Gastroesophageal sphincter (tissue), 3 donors: ENCODE measurements around the gene PSPH.

Source experiments
- POLR2A ChIP-seq, 2 donors: fragments of 450-650 bp; IDR thresholded peaks; one replicate each; pipeline ENCODE4 v1.6.1; 2017; ENCODE audit warnings: antibody characterized with exemption in 2 of 2, mild to moderate bottlenecking in 2 of 2, moderate library complexity in 1 of 2
- POLR2AphosphoS5 ChIP-seq: sonication (generic); formaldehyde crosslinking; IDR thresholded peaks from one replicate; pipeline ENCODE4 v1.6.1; 2017; ENCODE audit warnings: antibody characterized with exemption
- TF ChIP-seq, protein P1 (sequence below), 4 experiments: fragments of 200-600 bp in 2 of 4; fragments of 450-650 bp in 2 of 4; sonication (generic) in 1 of 4; IDR thresholded peaks; one replicate each; pipeline ENCODE4 v1.5.1; 2017 to 2019; ENCODE audit warnings: antibody characterized with exemption in 4 of 4, mild to moderate bottlenecking in 2 of 4, moderate library complexity in 2 of 4

- TF ChIP-seq, protein P1, sequence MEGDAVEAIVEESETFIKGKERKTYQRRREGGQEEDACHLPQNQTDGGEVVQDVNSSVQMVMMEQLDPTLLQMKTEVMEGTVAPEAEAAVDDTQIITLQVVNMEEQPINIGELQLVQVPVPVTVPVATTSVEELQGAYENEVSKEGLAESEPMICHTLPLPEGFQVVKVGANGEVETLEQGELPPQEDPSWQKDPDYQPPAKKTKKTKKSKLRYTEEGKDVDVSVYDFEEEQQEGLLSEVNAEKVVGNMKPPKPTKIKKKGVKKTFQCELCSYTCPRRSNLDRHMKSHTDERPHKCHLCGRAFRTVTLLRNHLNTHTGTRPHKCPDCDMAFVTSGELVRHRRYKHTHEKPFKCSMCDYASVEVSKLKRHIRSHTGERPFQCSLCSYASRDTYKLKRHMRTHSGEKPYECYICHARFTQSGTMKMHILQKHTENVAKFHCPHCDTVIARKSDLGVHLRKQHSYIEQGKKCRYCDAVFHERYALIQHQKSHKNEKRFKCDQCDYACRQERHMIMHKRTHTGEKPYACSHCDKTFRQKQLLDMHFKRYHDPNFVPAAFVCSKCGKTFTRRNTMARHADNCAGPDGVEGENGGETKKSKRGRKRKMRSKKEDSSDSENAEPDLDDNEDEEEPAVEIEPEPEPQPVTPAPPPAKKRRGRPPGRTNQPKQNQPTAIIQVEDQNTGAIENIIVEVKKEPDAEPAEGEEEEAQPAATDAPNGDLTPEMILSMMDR (IDR thresholded peaks at IDR 0.05), result no peak
- TF ChIP-seq POLR2A (IDR thresholded peaks at IDR 0.05), result no peak
- no peak for TF ChIP-seq POLR2AphosphoS5
These were observed 12.2 kb upstream of the PSPH start for GRCh38 chr7:56063500-56063881.
